ENCODE results near the gene GPHN.
"Not testable (repeated sequence)": the region's sequence is repeated elsewhere in the genome, so short reads cannot be mapped to it uniquely, and the experiment has no call there.

GPHN gene

GRCh38 chr14:66696326-66696725, 188.4 kb downstream of the GPHN start:
- no peak for DNase-seq

- DNase-seq, result no peak
Observed at GRCh38 chr14:66698503-66698902, 190.6 kb downstream of the GPHN start.

GRCh38 chr14:66701813-66702212, 193.9 kb downstream of the GPHN start:
- no peak for DNase-seq

- no peak for DNase-seq
Observed at GRCh38 chr14:66708267-66708666, 200.3 kb downstream of the GPHN start.

- no peak for DNase-seq
Observed at GRCh38 chr14:66709291-66709690, 201.3 kb downstream of the GPHN start.

GRCh38 chr14:66714291-66714690, 206.3 kb downstream of the GPHN start:
- DNase-seq, result not testable (repeated sequence)

GRCh38 chr14:66715313-66715712, 207.4 kb downstream of the GPHN start:
- not testable (repeated sequence) for DNase-seq

GRCh38 chr14:66716227-66716626, 208.3 kb downstream of the GPHN start:
- DNase-seq, result no peak

- DNase-seq, result no peak
Observed at GRCh38 chr14:66717561-66718140, 209.7 kb downstream of the GPHN start.

- DNase-seq, result no peak
Observed at GRCh38 chr14:66724996-66725395, 217.0 kb downstream of the GPHN start.

GRCh38 chr14:66731298-66731697, 223.4 kb downstream of the GPHN start:
- not testable (repeated sequence) for DNase-seq

- no peak for DNase-seq
Observed at GRCh38 chr14:66735853-66736252, 227.9 kb downstream of the GPHN start.

GRCh38 chr14:66739826-66740225, 231.9 kb downstream of the GPHN start:
- no peak for DNase-seq

- no peak for DNase-seq
Observed at GRCh38 chr14:66745078-66745477, 237.1 kb downstream of the GPHN start.

GRCh38 chr14:66746316-66747006, 238.5 kb downstream of the GPHN start:
- no peak for DNase-seq

GRCh38 chr14:66752109-66752508, 244.2 kb downstream of the GPHN start:
- DNase-seq, result no peak

GRCh38 chr14:66758031-66758613, 250.2 kb downstream of the GPHN start:
- no peak for DNase-seq

GRCh38 chr14:66772146-66772545, 264.2 kb downstream of the GPHN start:
- DNase-seq, result no peak

GRCh38 chr14:66782853-66783252, 274.9 kb downstream of the GPHN start:
- no peak for DNase-seq

GRCh38 chr14:66790101-66790500, 282.2 kb downstream of the GPHN start:
- DNase-seq, result no peak

GRCh38 chr14:66802962-66803361, 295.0 kb downstream of the GPHN start:
- no peak for DNase-seq

- DNase-seq, result no peak
Observed at GRCh38 chr14:66804141-66804540, 296.2 kb downstream of the GPHN start.

- DNase-seq, result no peak
Observed at GRCh38 chr14:66813636-66814035, 305.7 kb downstream of the GPHN start.

GRCh38 chr14:66815687-66816086, 307.7 kb downstream of the GPHN start:
- no peak for DNase-seq

- DNase-seq, result no peak
Observed at GRCh38 chr14:66824251-66824650, 316.3 kb downstream of the GPHN start.
